ENCODE data around the gene DEF6. TPM values are rescaled to one million over a fixed set of nuclear protein-coding genes. Genes with fewer than 3 reads are reported as not detected.

The DEF6 gene
- total and polyA plus RNA-seq, 2 donors from 2014 or later = 2.7 to 16.3 TPM

GRCh38 chr6:35267446-35267845 is 30.2 kb upstream of the DEF6 start:
- H3K9me3 ChIP-seq (ENCODE audit: control insufficient read depth in 2 of 3, insufficient read depth in 1 of 3, low read length in 3 of 3) = no peaks in the 10 kb centered on the region
- peaks cover 0 to 3% (median 0%) of the 10 kb centered on the region in 3 donors for H3K36me3 ChIP-seq (ENCODE audit: control insufficient read depth in 2 of 3, insufficient read depth in 3 of 3, low read length in 3 of 3)
- intact Hi-C loops (cut with DNase I) = no loop called here
- no peaks in the 10 kb centered on the region for H3K27me3 ChIP-seq (ENCODE audit: control insufficient read depth, insufficient read depth, low read length)
- FAIRE-seq = no peak
- no peak overlapping the region for H3K9ac ChIP-seq (ENCODE audit: low read length in 3 of 3)
- no peak for DNase-seq
- H3K4me3 ChIP-seq (ENCODE audit: low read length in 3 of 3) = no peak overlapping the region
- peaks cover 0 to 3% (median 0%) of the 10 kb centered on the region in 3 donors for H3K4me1 ChIP-seq (ENCODE audit: control insufficient read depth in 2 of 3, insufficient read depth in 2 of 3, low read depth in 1 of 3, low read length in 3 of 3)
- no peak for TF ChIP-seq CTCF (IDR thresholded peaks at IDR 0.05; ENCODE audit: borderline replicate concordance, extremely low read depth, insufficient read depth)
- H3K27ac ChIP-seq (ENCODE audit: low read depth in 2 of 2, low read length in 2 of 2) = no peak overlapping the region

- no peaks in the 10 kb centered on the region for H3K4me1 ChIP-seq (ENCODE audit: control insufficient read depth in 2 of 3, insufficient read depth in 2 of 3, low read depth in 1 of 3, low read length in 3 of 3)
- FAIRE-seq (no peak), DNase-seq (no peak)
- no peaks in the 10 kb centered on the region for H3K27me3 ChIP-seq (ENCODE audit: control insufficient read depth, insufficient read depth, low read length)
- H3K9me3 ChIP-seq (ENCODE audit: control insufficient read depth in 2 of 3, insufficient read depth in 1 of 3, low read length in 3 of 3) = no peaks in the 10 kb centered on the region
- H3K27ac ChIP-seq (ENCODE audit: low read depth in 2 of 2, low read length in 2 of 2) = no peak overlapping the region
- no peak overlapping the region for H3K4me3 ChIP-seq (ENCODE audit: low read length in 3 of 3)
- no peak overlapping the region for H3K9ac ChIP-seq (ENCODE audit: low read length in 3 of 3)
- peaks cover 0 to 3% (median 0%) of the 10 kb centered on the region in 3 donors for H3K36me3 ChIP-seq (ENCODE audit: control insufficient read depth in 2 of 3, insufficient read depth in 3 of 3, low read length in 3 of 3)
- TF ChIP-seq CTCF (IDR thresholded peaks at IDR 0.05; ENCODE audit: borderline replicate concordance, extremely low read depth, insufficient read depth) = no peak
- intact Hi-C loops (cut with DNase I) = no loop called here
Measured at GRCh38 chr6:35267897-35268296, 29.7 kb upstream of the DEF6 start.

DNA sequence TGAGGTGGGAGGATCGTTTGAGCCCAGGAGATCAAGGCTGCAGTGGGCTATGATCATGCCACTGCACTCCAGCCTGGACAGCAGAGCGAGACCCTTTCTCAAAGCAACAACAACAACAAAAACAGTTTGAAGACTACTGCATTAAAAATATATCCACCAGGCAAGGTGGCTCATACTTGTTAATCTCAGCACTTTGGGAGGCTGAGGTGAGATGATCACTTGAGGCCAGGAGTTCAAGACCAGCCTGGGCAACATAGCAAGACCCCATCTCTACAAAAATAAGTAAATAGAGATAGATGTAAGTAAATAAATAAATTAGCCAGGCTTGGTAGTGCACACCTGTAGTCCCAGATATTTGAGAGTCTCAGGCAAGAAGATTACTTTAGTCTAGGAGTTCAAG is 25.6 kb upstream of the DEF6 start:
- Histone ChIP-seq H3K36me3 (ENCODE audit: control insufficient read depth in 2 of 3, insufficient read depth in 3 of 3, low read length in 3 of 3) (peaks cover 0 to 3% (median 0%) of the 10 kb centered on the region in 3 donors), H3K27ac (ENCODE audit: low read depth in 2 of 2, low read length in 2 of 2) (no peak overlapping the region), H3K9ac (ENCODE audit: low read length in 3 of 3) (no peak overlapping the region), H3K4me3 (ENCODE audit: low read length in 3 of 3) (no peak overlapping the region), H3K9me3 (ENCODE audit: control insufficient read depth in 2 of 3, insufficient read depth in 1 of 3, low read length in 3 of 3) (no peaks in the 10 kb centered on the region), H3K27me3 (ENCODE audit: control insufficient read depth, insufficient read depth, low read length) (no peaks in the 10 kb centered on the region), H3K4me1 (ENCODE audit: control insufficient read depth in 2 of 3, insufficient read depth in 2 of 3, low read depth in 1 of 3, low read length in 3 of 3) (no peaks in the 10 kb centered on the region)
- DNase-seq (no peak), FAIRE-seq (no peak)
- intact Hi-C loops (cut with DNase I) = no loop called here
- no peak for TF ChIP-seq CTCF (IDR thresholded peaks at IDR 0.05; ENCODE audit: borderline replicate concordance, extremely low read depth, insufficient read depth)
